A673 (cell line): Measurements from ENCODE around the gene HOXB8.

ENCODE experiments used
- EZH2 ChIP-seq: fragments of 200-600 bp; sonication (generic); IDR thresholded peaks from 2 replicates; pipeline ENCODE4 v1.6.1; 2017; ENCODE audit warnings: borderline replicate concordance, low read depth, mild to moderate bottlenecking, mixed read lengths, antibody characterized with exemption, low read length; ENCODE audit not compliant: poor library complexity, severe bottlenecking
- TF ChIP-seq, protein P1 (sequence below): fragments of 300-800, 200-600 bp; sonication (generic); conservative IDR thresholded peaks from 2 replicates; pipeline ENCODE4 v1.5.1; 2017; ENCODE audit warnings: low read depth, mild to moderate bottlenecking, antibody characterized with exemption, low read length, moderate library complexity, mixed read lengths

DNA sequence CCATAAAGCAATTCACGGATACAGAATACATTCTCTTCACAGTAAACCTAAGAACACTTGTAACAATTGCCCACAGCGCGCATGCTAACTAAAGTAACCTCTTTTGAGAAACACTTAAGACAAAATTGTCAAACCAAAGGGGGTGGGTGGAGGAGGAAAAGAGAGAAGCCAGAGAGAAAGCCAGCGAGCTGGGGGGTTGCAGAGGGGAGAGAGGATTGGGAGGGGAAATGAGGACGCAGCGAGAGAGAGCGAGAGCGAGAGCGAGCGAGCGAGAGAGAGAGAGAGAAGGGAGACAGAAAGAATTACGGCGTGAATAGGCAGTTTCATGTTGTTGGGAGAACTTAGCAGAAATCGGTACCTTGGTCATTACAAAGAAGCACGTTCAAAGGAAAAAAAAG, 2.6 kb downstream of the HOXB8 start:
- TF ChIP-seq, protein P1, sequence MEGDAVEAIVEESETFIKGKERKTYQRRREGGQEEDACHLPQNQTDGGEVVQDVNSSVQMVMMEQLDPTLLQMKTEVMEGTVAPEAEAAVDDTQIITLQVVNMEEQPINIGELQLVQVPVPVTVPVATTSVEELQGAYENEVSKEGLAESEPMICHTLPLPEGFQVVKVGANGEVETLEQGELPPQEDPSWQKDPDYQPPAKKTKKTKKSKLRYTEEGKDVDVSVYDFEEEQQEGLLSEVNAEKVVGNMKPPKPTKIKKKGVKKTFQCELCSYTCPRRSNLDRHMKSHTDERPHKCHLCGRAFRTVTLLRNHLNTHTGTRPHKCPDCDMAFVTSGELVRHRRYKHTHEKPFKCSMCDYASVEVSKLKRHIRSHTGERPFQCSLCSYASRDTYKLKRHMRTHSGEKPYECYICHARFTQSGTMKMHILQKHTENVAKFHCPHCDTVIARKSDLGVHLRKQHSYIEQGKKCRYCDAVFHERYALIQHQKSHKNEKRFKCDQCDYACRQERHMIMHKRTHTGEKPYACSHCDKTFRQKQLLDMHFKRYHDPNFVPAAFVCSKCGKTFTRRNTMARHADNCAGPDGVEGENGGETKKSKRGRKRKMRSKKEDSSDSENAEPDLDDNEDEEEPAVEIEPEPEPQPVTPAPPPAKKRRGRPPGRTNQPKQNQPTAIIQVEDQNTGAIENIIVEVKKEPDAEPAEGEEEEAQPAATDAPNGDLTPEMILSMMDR: no peak
- no peak for TF ChIP-seq EZH2
